ENCODE data around the gene CEP83.

CEP83 gene

DNA sequence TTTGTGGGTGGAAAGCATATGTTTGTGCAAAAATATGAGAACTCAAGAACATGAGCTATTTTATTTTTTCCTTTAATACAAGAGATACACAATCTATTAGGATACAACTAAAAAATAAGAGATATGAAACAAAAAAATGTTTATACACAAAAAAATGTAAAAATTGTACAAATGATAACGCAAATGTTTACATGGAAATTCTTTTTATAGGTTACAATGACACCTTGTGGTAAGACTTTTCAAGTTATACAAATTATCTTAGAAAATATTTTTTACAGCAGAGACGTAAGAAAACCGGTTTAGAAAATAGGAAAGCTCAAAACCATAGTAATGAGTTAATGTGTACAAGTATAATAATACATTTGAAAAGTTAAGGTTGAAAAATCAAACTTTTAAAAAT, 25.5 kb downstream of the CEP83 start:
- no peak for TF ChIP-seq CTCF (IDR thresholded peaks at IDR 0.05; ENCODE audit: low read depth, low read length)
- peak; percentile 33 to 39 for DNase-seq (ENCODE audit: low read depth in 2 of 2)

DNA sequence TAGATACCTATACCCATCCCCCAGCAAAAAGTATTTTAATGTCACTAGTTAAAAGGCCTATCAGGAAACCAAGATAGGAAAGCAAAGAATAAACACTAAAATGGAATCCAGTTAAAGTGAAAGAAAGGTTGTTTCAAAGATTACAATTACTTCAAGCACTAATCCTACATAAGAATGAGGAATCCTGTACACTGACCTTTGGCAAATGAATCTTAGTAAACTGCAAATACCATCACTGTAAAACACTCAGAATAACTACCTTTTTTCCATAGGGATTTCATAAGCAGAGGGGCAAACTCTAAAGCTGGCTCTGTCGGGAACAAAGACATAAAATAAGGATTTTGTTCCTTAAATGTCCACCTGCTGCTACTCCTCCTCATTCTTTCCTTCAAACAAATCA, 25.9 kb downstream of the CEP83 start:
- no peak for DNase-seq (ENCODE audit: low read depth in 2 of 2)

More for the DNA sequence above, 25.5 kb downstream of the CEP83 start:
- H3K4me3 ChIP-seq (replicated peaks in 1 of 2; ENCODE audit: low read depth in 2 of 2, low read length in 2 of 2) = no peak overlapping the region

GRCh38 chr12:94430304-94430703, 29.4 kb downstream of the CEP83 start:
- no peak for DNase-seq (ENCODE audit: low read depth in 2 of 2)
- H3K4me3 ChIP-seq (replicated peaks in 1 of 2; ENCODE audit: low read depth in 2 of 2, low read length in 2 of 2) = no peak overlapping the region
- TF ChIP-seq CTCF (IDR thresholded peaks at IDR 0.05; ENCODE audit: low read depth, low read length) = no peak

More for the DNA sequence above, 25.9 kb downstream of the CEP83 start:
- no peak overlapping the region for H3K4me3 ChIP-seq (replicated peaks in 1 of 2; ENCODE audit: low read depth in 2 of 2, low read length in 2 of 2)
- TF ChIP-seq CTCF (IDR thresholded peaks at IDR 0.05; ENCODE audit: low read depth, low read length) = no peak

GRCh38 chr12:94429633-94430032, 30.0 kb downstream of the CEP83 start:
- no peak for TF ChIP-seq CTCF (IDR thresholded peaks at IDR 0.05; ENCODE audit: low read depth, low read length)
- DNase-seq (ENCODE audit: low read depth in 2 of 2) = peak; percentile 6 to 54
- no peak overlapping the region for H3K4me3 ChIP-seq (replicated peaks in 1 of 2; ENCODE audit: low read depth in 2 of 2, low read length in 2 of 2)

- no peak for DNase-seq (ENCODE audit: low read depth in 2 of 2)
- no peak overlapping the region for H3K4me3 ChIP-seq (replicated peaks in 1 of 2; ENCODE audit: low read depth in 2 of 2, low read length in 2 of 2)
- no peak for TF ChIP-seq CTCF (IDR thresholded peaks at IDR 0.05; ENCODE audit: low read depth, low read length)
Measured at GRCh38 chr12:94429191-94429590, 30.5 kb downstream of the CEP83 start.

GRCh38 chr12:94427501-94428381, 31.9 kb downstream of the CEP83 start:
- peak; percentile 79 to 92 for DNase-seq (ENCODE audit: low read depth in 2 of 2)
- no peak overlapping the region for H3K4me3 ChIP-seq (replicated peaks in 1 of 2; ENCODE audit: low read depth in 2 of 2, low read length in 2 of 2)
- TF ChIP-seq CTCF (IDR thresholded peaks at IDR 0.05; ENCODE audit: low read depth, low read length) = no peak

Measured in cardiac fibroblast (primary cell).